GM23248 (cell line): ENCODE measurements around the gene RIMS4.

Experiments used
- EZH2 ChIP-seq: fragments of 200-600 bp; sonication (generic); IDR thresholded peaks from 2 replicates; pipeline ENCODE4 v1.6.1; 2018; ENCODE audit warnings: antibody characterized with exemption, mild to moderate bottlenecking; ENCODE audit not compliant: insufficient read depth, poor library complexity, severe bottlenecking
- EZH2phosphoT487 ChIP-seq: fragments of 200-600 bp; sonication (generic); IDR thresholded peaks from 2 replicates; pipeline ENCODE4 v1.6.1; 2018; ENCODE audit warnings: antibody characterized with exemption, moderate library complexity, mild to moderate bottlenecking, low read depth; ENCODE audit not compliant: insufficient read depth

DNA sequence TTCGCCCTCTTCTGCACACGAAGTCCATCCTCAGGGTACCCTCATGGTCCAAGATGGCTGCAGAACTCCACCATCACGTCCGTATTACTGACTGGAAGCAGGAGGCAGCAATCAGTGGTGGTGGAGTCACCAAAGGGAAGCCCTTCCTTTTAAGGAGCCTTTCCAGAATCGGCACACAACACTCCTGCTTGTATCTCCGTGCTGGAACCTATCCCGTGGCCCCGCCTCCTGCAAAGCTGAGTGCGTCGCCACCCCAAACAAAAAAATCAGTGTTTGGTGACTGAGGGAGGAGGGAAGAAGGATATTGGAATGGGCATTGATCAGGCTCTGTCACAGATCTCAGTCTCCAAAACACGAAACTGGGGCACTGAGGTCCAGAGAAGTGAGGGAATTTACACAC, 101.0 kb downstream of the RIMS4 start:
- TF ChIP-seq EZH2: no peak
- no peak for TF ChIP-seq EZH2phosphoT487
